WTC11 (cell line): ENCODE data around the gene CPA4. TPM values are rescaled to one million over a fixed set of nuclear protein-coding genes. Genes with fewer than 3 reads are reported as not detected.

Source experiments
- ATAC-seq: fragments of 200-7000 bp; cut with Tn5 transposase; 2 replicates; pipeline ENCODE4 v1.10.0; 2021; ENCODE audit warnings: mild to moderate bottlenecking, moderate library complexity
- CTCF ChIA-PET: fragments of 300-600 bp; sonication (Branson Sonifier 250); formaldehyde crosslinking; loops from one replicate; lab custom pipeline; 2021; ENCODE audit warnings: antibody characterized with exemption; lab: Charles Lee
- POLR2A ChIA-PET: fragments of 350-600 bp; sonication (Branson Sonifier 250); formaldehyde crosslinking; loops from one replicate; lab custom pipeline; 2021; ENCODE audit warnings: antibody characterized with exemption; lab: Charles Lee
- DNase-seq: peaks from one replicate; pipeline ENCODE4 v3.0.0; 2021; ENCODE audit warnings: low spot score
- H3K27ac Mint-ChIP-seq: 2 replicates; pipeline ENCODE4 v1.8.0; 2021; ENCODE audit warnings: mixed read lengths
- H3K27me3 Mint-ChIP-seq: 2 replicates; pipeline ENCODE4 v1.8.0; 2021; ENCODE audit warnings: low read depth, mild to moderate bottlenecking, moderate library complexity, mixed read lengths
- H3K36me3 Mint-ChIP-seq: 2 replicates; pipeline ENCODE4 v1.8.0; 2021; ENCODE audit warnings: mixed read lengths
- H3K4me1 Mint-ChIP-seq: 2 replicates; pipeline ENCODE4 v1.8.0; 2022; ENCODE audit warnings: mixed read lengths
- H3K4me3 Mint-ChIP-seq: 2 replicates; pipeline ENCODE4 v1.8.0; 2021; ENCODE audit warnings: mild to moderate bottlenecking, moderate library complexity, mixed read lengths
- H3K9me3 Mint-ChIP-seq: 2 replicates; pipeline ENCODE4 v1.8.0; 2021; ENCODE audit warnings: mixed read lengths
- AR ChIP-seq: fragments of 250-450 bp; sonication (Bioruptor Pico); IDR thresholded peaks from 2 replicates; pipeline ENCODE4 v1.9.0; 2021; ENCODE audit warnings: mild to moderate bottlenecking
- ATF2 ChIP-seq: sonication (generic); formaldehyde crosslinking; IDR thresholded peaks from 2 replicates; pipeline ENCODE4 v1.8.1; 2022; ENCODE audit warnings: low read depth, missing genetic modification reagents, borderline replicate concordance
- ESRRA ChIP-seq: sonication (generic); formaldehyde crosslinking; IDR thresholded peaks from 2 replicates; pipeline ENCODE4 v1.8.1; 2022; ENCODE audit warnings: mild to moderate bottlenecking, missing genetic modification reagents, borderline replicate concordance
- FOXK1 ChIP-seq: sonication (generic); formaldehyde crosslinking; IDR thresholded peaks from 2 replicates; pipeline ENCODE4 v1.8.0; 2022; ENCODE audit warnings: mild to moderate bottlenecking, moderate library complexity, missing genetic modification reagents
- GABPB1 ChIP-seq: sonication (generic); formaldehyde crosslinking; IDR thresholded peaks from 2 replicates; pipeline ENCODE4 v1.8.1; 2023; ENCODE audit warnings: mild to moderate bottlenecking, missing genetic modification reagents
- HMGA2 ChIP-seq: fragments of 250-450 bp; sonication (Bioruptor Pico); IDR thresholded peaks from 2 replicates; pipeline ENCODE4 v1.4.0; 2021; ENCODE audit warnings: mild to moderate bottlenecking, moderate library complexity
- JAZF1 ChIP-seq: fragments of 250-450 bp; sonication (Bioruptor Pico); IDR thresholded peaks from 2 replicates; pipeline ENCODE4 v1.9.0; 2021; ENCODE audit warnings: moderate library complexity, mild to moderate bottlenecking, inconsistent platforms
- SP1 ChIP-seq: sonication (generic); formaldehyde crosslinking; conservative IDR thresholded peaks from 2 replicates; pipeline ENCODE4 v1.8.1; 2022; ENCODE audit warnings: missing genetic modification reagents
- ZNF232 ChIP-seq: sonication (generic); formaldehyde crosslinking; IDR thresholded peaks from 2 replicates; pipeline ENCODE4 v1.8.0; 2022; ENCODE audit warnings: mild to moderate bottlenecking, missing genetic modification reagents
- ZNF263 ChIP-seq: sonication (generic); formaldehyde crosslinking; IDR thresholded peaks from 2 replicates; pipeline ENCODE4 v1.8.1; 2022; ENCODE audit warnings: low read depth, mild to moderate bottlenecking, moderate library complexity, missing genetic modification reagents
- ZNF396 ChIP-seq: fragments of 250-450 bp; sonication (Bioruptor Pico); IDR thresholded peaks from 2 replicates; pipeline ENCODE4 v1.8.0; 2021; ENCODE audit warnings: mild to moderate bottlenecking, moderate library complexity, borderline replicate concordance
- ZNF423 ChIP-seq: fragments of 250-450 bp; sonication (Bioruptor Pico); IDR thresholded peaks from 2 replicates; pipeline ENCODE4 v2.1.2; 2022; ENCODE audit warnings: mild to moderate bottlenecking, moderate library complexity
- ZNF425 ChIP-seq: fragments of 250-450 bp; sonication (Bioruptor Pico); conservative IDR thresholded peaks from 2 replicates; pipeline ENCODE4 v1.9.0; 2021; ENCODE audit warnings: mild to moderate bottlenecking
- total RNA-seq: library from RNA; stranded (reverse); gene quantifications from 3 replicates; pipeline ENCODE4 v1.2.3, GENCODE V29; 2021
- TF ChIP-seq, protein P1 (sequence below): sonication (generic); formaldehyde crosslinking; IDR thresholded peaks from 2 replicates; pipeline ENCODE4 v1.8.1; 2023; ENCODE audit warnings: mild to moderate bottlenecking, missing genetic modification reagents
- TF ChIP-seq, protein P2 (sequence below): sonication (generic); formaldehyde crosslinking; IDR thresholded peaks from 2 replicates; pipeline ENCODE4 v1.8.1; 2022; ENCODE audit warnings: low read depth, mild to moderate bottlenecking, moderate library complexity, missing genetic modification reagents, borderline replicate concordance
- TF ChIP-seq, protein P3 (sequence below): sonication (generic); formaldehyde crosslinking; IDR thresholded peaks from 2 replicates; pipeline ENCODE4 v1.8.0; 2023; ENCODE audit warnings: mild to moderate bottlenecking, missing genetic modification reagents
- TF ChIP-seq, protein P4 (sequence below): sonication (generic); formaldehyde crosslinking; IDR thresholded peaks from 2 replicates; pipeline ENCODE4 v1.8.0; 2022; ENCODE audit warnings: mild to moderate bottlenecking, missing genetic modification reagents

Gene CPA4
- total RNA-seq, 1 experiment from 2014 or later = not detected

DNA sequence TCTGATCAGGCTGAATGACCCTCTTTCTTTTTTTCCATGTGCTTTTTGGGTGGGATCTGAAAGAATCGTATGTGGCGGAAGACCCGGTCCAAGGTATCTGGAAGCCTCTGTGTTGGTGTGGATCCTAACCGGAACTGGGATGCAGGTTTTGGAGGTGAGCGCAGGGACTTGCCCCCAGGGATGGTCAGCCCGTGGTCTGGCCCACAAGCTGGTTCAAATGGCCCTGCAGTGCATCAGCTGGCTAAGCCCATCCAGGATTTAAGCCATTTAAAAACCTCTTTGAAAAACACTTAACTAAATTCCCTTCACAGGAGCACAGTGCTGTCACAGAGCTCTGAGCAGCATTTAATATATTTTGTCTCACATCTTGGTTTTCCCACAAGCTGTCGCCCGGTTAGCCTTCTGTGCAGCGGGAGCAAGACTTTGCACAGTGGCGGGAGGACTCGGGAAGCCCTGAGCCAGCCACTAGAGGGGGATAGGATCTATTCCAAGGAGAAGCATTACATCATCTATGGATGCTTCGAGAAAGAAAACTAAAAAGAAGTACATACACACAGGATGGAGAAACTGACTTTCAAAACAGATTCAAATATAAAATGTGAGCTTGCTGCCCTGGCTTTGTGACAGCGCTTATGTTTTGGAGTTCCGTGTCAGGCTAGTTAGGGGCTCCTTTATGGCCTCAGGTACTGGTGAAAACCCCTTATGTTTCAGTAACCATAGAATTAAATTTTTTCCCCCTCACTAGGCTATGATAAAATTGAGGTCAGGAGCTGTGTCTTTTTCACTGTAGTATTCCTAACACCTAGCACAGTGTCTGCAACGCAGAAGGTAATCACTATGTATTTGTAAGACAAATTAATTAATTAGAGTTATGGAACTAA lies 15.0 kb upstream of the CPA4 start:
- H3K4me1 Mint-ChIP-seq = peaks cover 45% of the 10 kb centered on the region
- 0 out of 2 replicates have a peak, but pooled peaks have one; percentile 26 for TF ChIP-seq SP1 (CRISPR knock-in tag)
- TF ChIP-seq ZNF396 (CRISPR knock-in tag) = no peak
- peak; percentile 63 for TF ChIP-seq GABPB1 (CRISPR knock-in tag)
- no peaks in the 10 kb centered on the region for H3K9me3 Mint-ChIP-seq
- peaks cover 10% of the 10 kb centered on the region for H3K27me3 Mint-ChIP-seq
- DNase-seq (peak; percentile 75), ATAC-seq (peak; percentile 69)
- ChIA-PET POLR2A (interaction anchor here (0.6 kb wide), 1 partner anchor 188 kb away, joined by 5 read pairs; no protein-coding TSS in a partner anchor), CTCF (interaction anchor here (0.8 to 1.6 kb wide), 11 partner anchors 14 to 214 kb away, joined by 3 to 8 read pairs (median 4); partner anchors contain the start of genes CPA4 and MEST)
- no peak overlapping the region for H3K4me3 Mint-ChIP-seq
- no peak overlapping the region for H3K27ac Mint-ChIP-seq
- H3K36me3 Mint-ChIP-seq = no peaks in the 10 kb centered on the region

DNA sequence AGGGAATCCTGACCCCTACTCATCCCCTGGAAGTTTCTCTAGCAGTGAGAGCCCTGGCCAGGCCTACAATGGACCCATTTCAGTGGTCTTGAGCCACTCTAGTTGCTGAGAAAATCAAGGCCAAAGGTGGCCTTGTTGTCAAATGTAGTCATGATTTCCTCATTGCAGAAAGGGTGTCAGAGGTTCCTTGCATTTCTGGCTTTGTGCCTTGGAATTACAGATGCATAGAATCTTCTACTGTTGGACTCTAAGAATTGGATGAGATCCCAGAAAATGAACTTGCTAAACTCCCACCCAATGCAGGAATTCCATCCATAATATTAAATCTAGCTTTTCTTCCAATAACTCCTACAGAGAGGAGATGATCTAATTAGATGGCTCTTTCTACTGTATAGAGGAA lies 14.1 kb upstream of the CPA4 start:
- ATAC-seq (no peak), DNase-seq (no peak)
- peaks cover 10% of the 10 kb centered on the region for H3K27me3 Mint-ChIP-seq
- no peaks in the 10 kb centered on the region for H3K9me3 Mint-ChIP-seq
- H3K4me1 Mint-ChIP-seq = peaks cover 40% of the 10 kb centered on the region
- H3K4me3 Mint-ChIP-seq = no peak overlapping the region
- no peak overlapping the region for H3K27ac Mint-ChIP-seq
- POLR2A ChIA-PET = interaction anchor here (0.6 kb wide), 1 partner anchor 189 kb away, joined by 5 read pairs; no protein-coding TSS in a partner anchor
- no peaks in the 10 kb centered on the region for H3K36me3 Mint-ChIP-seq
- TF ChIP-seq HMGA2 (CRISPR knock-in tag) (no peak), AR (CRISPR knock-in tag) (no peak), ATF2 (no peak), ZNF263 (CRISPR knock-in tag) (no peak), ESRRA (CRISPR knock-in tag) (no peak), ZNF232 (CRISPR knock-in tag) (no peak), FOXK1 (CRISPR knock-in tag) (no peak)
- TF ChIP-seq, protein P1, sequence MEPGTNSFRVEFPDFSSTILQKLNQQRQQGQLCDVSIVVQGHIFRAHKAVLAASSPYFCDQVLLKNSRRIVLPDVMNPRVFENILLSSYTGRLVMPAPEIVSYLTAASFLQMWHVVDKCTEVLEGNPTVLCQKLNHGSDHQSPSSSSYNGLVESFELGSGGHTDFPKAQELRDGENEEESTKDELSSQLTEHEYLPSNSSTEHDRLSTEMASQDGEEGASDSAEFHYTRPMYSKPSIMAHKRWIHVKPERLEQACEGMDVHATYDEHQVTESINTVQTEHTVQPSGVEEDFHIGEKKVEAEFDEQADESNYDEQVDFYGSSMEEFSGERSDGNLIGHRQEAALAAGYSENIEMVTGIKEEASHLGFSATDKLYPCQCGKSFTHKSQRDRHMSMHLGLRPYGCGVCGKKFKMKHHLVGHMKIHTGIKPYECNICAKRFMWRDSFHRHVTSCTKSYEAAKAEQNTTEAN = no peak
- TF ChIP-seq, protein P2, sequence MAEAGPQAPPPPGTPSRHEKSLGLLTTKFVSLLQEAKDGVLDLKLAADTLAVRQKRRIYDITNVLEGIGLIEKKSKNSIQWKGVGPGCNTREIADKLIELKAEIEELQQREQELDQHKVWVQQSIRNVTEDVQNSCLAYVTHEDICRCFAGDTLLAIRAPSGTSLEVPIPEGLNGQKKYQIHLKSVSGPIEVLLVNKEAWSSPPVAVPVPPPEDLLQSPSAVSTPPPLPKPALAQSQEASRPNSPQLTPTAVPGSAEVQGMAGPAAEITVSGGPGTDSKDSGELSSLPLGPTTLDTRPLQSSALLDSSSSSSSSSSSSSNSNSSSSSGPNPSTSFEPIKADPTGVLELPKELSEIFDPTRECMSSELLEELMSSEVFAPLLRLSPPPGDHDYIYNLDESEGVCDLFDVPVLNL = no peak
- TF ChIP-seq, all 79 proteins: peak for 0
- CTCF ChIA-PET = interaction anchor here (1.5 to 1.6 kb wide), 2 partner anchors 78 to 103 kb away, joined by 4 read pairs; no protein-coding TSS in a partner anchor

- Mint-ChIP-seq H3K4me1 (peaks cover 36% of the 10 kb centered on the region), H3K27ac (no peak overlapping the region)
Measured at GRCh38 chr7:130279286-130279685, 13.7 kb upstream of the CPA4 start.

More at GRCh38 chr7:130279286-130279685, 13.7 kb upstream of the CPA4 start:
- Mint-ChIP-seq H3K4me3 (no peak overlapping the region), H3K27me3 (peaks cover 10% of the 10 kb centered on the region), H3K9me3 (no peaks in the 10 kb centered on the region), H3K36me3 (no peaks in the 10 kb centered on the region)
- ChIA-PET CTCF (no interaction called here), POLR2A (no interaction called here)
- DNase-seq (no peak), ATAC-seq (no peak)
- TF ChIP-seq ZNF423 (CRISPR knock-in tag) (no peak), JAZF1 (CRISPR knock-in tag) (no peak), ZNF425 (CRISPR knock-in tag) (no peak), GABPB1 (CRISPR knock-in tag) (no peak)
- TF ChIP-seq, protein P3, sequence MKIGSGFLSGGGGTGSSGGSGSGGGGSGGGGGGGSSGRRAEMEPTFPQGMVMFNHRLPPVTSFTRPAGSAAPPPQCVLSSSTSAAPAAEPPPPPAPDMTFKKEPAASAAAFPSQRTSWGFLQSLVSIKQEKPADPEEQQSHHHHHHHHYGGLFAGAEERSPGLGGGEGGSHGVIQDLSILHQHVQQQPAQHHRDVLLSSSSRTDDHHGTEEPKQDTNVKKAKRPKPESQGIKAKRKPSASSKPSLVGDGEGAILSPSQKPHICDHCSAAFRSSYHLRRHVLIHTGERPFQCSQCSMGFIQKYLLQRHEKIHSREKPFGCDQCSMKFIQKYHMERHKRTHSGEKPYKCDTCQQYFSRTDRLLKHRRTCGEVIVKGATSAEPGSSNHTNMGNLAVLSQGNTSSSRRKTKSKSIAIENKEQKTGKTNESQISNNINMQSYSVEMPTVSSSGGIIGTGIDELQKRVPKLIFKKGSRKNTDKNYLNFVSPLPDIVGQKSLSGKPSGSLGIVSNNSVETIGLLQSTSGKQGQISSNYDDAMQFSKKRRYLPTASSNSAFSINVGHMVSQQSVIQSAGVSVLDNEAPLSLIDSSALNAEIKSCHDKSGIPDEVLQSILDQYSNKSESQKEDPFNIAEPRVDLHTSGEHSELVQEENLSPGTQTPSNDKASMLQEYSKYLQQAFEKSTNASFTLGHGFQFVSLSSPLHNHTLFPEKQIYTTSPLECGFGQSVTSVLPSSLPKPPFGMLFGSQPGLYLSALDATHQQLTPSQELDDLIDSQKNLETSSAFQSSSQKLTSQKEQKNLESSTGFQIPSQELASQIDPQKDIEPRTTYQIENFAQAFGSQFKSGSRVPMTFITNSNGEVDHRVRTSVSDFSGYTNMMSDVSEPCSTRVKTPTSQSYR (CRISPR knock-in tag) = no peak
- TF ChIP-seq, protein P4, sequence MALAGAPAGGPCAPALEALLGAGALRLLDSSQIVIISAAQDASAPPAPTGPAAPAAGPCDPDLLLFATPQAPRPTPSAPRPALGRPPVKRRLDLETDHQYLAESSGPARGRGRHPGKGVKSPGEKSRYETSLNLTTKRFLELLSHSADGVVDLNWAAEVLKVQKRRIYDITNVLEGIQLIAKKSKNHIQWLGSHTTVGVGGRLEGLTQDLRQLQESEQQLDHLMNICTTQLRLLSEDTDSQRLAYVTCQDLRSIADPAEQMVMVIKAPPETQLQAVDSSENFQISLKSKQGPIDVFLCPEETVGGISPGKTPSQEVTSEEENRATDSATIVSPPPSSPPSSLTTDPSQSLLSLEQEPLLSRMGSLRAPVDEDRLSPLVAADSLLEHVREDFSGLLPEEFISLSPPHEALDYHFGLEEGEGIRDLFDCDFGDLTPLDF (CRISPR knock-in tag) = no peak
